HG02588 (cell line): ENCODE measurements around the gene PTTG1IP.
"Not testable (repeated sequence)": the region's sequence is repeated elsewhere in the genome, so short reads cannot be mapped to it uniquely, and the experiment has no call there.

ENCODE experiments used
- ATAC-seq: cut with Tn5 transposase; IDR thresholded peaks from one replicate; pipeline ENCODE4 v1.9.1; 2021; ENCODE audit warnings: mild to moderate bottlenecking, moderate library complexity; ENCODE audit not compliant: unreplicated experiment

The PTTG1IP gene

GRCh38 chr21:44873356-44874239, at the start of gene PTTG1IP:
Gene PTTG1IP, minus strand, starts transcription at chr21:44873690. Its CDS starts 74 bp downstream, at chr21:44873616.
- peak; percentile 63 for ATAC-seq

DNA sequence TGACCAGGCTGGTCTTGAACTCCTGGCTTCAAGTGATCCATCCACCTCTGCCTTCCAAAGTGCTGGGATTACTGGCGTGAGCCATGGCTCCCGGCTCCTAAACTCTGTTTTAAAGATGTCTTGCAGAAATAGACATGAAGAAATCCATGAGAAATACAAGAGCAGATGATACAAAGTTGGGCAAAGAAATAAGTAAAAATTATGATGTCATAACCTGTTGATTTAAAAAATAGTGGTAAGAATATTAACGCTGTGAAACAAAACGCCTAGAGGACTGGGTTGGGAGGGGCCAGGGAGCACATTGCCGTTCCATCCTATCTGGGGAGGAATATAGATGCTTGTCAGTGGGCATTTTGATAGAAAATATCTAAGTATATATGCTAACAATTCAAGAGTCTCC, 48.4 kb upstream of the PTTG1IP start:
- ATAC-seq, result no peak

DNA sequence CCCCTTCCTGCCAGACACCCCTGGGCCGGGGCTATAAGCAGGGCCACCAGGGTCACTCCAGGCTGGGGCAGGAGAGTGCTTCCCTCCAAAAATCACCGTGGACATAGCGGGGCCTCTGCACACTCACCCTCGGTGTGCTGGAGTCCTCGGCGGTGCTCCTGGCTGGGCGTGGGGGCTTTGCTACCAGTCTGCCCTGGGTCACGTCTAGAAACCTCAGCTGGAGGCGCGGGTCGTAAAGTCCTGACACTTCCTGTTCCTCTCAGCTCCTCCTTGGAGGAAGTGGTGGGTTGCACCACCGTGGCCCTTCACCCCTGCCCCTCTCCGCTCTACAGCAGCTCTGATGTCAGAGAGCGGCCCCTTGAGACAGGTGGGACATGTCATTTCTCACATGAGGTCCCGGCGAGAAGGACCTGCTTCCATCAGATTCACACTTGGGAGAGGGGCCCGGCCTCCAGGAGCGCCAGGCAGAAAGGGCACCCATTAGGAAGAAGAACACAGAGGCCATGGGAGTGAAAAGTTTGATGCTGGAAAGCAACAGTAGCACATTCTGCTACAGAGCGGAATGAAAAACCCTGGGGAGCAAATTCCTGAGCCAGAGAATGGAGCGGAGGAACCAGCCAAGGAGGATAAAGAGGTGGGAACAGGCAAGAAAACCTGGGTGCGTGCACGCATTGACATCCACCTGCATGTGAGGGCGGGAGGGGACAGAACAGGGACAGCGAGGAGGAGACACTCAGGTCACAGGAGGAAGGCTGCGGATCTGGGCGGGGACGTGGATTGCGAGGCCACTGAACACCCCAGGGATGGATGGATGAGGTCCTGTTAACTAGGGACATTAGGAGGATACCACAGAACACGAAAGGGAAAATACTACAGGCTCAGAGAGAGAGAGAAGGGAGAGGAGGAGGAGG, 47.5 kb upstream of the PTTG1IP start, which contains the start of gene ITGB2:
ITGB2 (minus strand) TSS at position 206 of the 911 bp plus-strand sequence. CDS start 10,117 bp downstream, outside the sequence.
- peak; percentile 42 for ATAC-seq

GRCh38 chr21:44919913-44920693, 46.6 kb upstream of the PTTG1IP start:
- ATAC-seq, result no peak

- no peak for ATAC-seq
Measured at GRCh38 chr21:44919111-44919912, 45.8 kb upstream of the PTTG1IP start.

DNA sequence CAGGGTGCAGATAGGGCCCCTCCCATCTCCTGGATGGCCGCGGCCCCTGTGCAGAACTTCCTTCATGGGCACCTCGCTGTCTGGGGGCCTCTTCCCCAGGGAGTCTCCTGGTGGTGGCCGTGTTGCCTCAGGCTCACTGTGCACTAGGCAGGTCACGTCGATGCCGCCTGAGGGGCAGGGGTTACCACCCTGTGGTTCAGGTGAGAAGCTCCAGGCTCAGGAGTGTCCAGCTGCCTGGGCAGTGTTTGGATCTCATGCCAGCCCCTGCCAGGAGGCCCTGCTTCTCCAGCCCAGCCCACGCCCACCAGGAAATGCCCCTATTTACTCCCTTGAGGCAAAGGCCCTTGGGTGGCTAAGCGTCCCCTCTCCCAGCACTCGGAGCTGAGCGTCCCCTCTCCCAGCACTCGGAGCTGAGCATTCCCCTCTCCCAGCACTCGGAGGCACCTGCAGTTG, 45.1 kb upstream of the PTTG1IP start:
- ATAC-seq, result no peak

- ATAC-seq, result no peak
Measured at GRCh38 chr21:44918107-44918470, 44.6 kb upstream of the PTTG1IP start.

GRCh38 chr21:44917446-44918106, 44.1 kb upstream of the PTTG1IP start:
- no peak for ATAC-seq

- no peak for ATAC-seq
Measured at GRCh38 chr21:44916965-44917364, 43.5 kb upstream of the PTTG1IP start.

DNA sequence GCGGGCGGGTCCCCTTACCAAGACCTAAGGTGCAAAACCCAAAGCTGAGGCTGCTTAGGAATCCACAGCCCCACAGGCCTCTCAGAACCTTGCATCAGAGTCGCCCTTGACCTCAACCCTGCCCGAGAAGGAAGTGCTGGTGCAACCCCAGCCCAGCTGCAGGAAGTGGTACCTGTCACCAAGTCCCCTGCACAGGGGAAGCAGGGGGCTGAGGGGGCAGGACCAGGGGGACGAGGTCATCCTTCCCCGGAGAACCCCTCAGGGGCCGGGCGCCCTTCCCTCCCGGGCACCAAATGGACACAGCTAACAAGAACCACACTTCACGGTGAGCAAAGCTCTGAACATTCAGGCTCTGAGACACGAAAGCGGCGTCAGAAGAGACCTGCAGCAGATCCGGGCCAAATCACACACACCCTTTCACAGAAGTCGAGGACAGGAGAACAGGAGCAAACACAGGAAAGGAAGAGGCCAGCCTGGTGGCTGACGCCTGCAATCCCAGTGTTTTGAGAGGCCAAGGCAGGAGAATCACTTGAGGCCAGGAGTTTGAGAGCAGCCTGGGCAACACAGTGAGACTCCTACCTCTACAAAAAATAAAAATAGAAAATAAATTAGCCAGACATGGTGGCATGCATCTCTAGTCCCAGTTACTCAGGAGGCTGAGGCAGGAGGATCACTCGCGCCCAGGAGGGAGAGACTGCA, 40.8 kb upstream of the PTTG1IP start:
- no peak for ATAC-seq

GRCh38 chr21:44913425-44914175, 40.1 kb upstream of the PTTG1IP start:
- no peak for ATAC-seq

DNA sequence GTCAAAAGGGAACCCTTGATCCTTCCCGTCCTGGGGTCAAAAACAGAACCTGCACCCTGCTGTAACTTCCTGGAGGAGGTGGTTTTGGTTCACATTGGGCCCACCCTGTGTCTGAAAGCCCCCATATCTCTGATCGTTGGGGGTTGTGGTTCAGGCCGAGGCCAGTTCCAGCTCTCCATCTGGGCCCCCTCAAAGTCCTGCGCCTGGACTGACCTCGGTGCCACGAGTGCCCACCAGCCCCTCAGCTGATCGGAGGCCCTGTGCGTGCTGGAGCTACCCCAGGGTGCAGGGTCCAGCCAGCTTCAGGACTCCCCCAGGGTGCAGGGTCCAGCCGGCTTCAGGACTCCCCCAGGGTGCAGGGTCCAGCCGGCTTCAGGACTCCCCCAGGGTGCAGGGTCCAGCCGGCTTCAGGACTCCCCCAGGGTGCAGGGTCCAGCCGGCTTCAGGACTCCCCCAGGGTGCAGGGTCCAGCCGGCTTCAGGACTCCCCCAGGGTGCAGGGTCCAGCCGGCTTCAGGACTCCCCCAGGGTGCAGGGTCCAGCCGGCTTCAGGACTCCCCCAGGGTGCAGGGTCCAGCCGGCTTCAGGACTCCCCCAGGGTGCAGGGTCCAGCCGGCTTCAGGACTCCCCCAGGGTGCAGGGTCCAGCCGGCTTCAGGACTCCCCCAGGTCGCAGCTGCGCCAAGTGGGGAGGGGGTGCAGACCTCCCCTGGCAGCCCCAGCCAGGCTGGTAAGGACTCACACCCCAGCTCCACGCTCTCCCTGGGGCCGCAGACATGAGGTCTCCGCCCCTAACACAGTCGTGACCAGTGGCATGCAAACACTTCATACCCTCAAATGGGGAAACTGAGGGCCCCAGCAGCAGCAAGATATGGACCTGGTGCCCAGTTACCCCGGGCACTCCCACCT, 39.3 kb upstream of the PTTG1IP start:
- not testable (repeated sequence) for ATAC-seq

GRCh38 chr21:44912158-44912473, 38.6 kb upstream of the PTTG1IP start:
- no peak for ATAC-seq

- ATAC-seq, result no peak
Measured at GRCh38 chr21:44911384-44912157, 38.1 kb upstream of the PTTG1IP start.

GRCh38 chr21:44911068-44911383, 37.5 kb upstream of the PTTG1IP start:
- no peak for ATAC-seq

DNA sequence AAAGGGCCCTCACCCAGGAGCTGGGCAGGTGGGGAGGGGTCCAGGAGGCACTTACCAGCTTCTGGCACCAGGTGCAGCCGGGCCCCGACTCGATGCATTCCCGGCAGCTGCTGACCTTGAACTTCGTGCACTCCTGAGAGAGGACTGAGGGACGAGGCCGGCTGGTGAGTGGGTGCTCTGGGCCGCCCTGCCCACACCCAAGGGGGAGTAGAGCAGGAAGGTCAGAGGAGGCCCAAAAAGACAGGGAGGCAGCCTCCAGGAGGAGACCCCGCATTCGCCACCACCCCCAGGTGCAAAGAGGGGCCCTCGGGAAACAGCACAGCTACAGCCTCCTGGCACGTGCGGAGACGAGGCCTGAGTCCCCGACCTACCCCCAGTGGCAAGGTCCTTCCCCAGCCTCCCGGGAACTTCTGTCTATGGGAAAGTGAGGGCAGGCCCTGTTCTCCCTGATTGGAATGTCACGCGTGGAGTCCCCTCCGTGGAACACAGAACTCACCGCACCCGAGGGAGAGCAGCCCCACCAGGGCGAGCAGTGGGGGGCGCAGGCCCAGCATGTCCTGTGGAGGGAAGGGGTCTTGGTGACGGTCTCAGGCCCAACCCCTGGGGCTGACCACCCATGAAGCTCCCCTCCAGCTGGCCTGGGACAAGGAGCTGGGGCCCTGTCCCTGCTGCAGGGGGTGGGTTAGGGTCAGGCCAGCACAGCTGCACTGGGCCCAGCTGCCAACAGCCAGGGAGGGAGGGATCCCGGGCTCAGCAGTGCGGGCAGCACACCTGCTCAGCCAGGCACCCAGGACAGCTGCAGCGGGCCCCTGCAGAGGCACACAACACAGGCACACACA, 37.0 kb upstream of the PTTG1IP start:
- ATAC-seq, result no peak
